ENCODE measurements around the gene KCNJ12.

Gene KCNJ12

GRCh38 chr17:21360048-21360447 lies 16.1 kb upstream of the KCNJ12 start:
- Histone ChIP-seq H3K27ac (ENCODE audit: low read depth, low read length) (no peak overlapping the region), H3K9me3 (ENCODE audit: low read length) (no peaks in the 10 kb centered on the region), H3K9ac (ENCODE audit: low read length) (no peak overlapping the region), H3K4me3 (ENCODE audit: low read depth in 1 of 2, low read length in 2 of 2) (no peak overlapping the region), H3K36me3 (ENCODE audit: insufficient read depth, low read length) (no peaks in the 10 kb centered on the region), H3K4me1 (ENCODE audit: insufficient read depth, low read length) (no peaks in the 10 kb centered on the region), H3K27me3 (ENCODE audit: control insufficient read depth in 1 of 2, insufficient read depth in 2 of 2, low read length in 2 of 2) (no peaks in the 10 kb centered on the region)

DNA sequence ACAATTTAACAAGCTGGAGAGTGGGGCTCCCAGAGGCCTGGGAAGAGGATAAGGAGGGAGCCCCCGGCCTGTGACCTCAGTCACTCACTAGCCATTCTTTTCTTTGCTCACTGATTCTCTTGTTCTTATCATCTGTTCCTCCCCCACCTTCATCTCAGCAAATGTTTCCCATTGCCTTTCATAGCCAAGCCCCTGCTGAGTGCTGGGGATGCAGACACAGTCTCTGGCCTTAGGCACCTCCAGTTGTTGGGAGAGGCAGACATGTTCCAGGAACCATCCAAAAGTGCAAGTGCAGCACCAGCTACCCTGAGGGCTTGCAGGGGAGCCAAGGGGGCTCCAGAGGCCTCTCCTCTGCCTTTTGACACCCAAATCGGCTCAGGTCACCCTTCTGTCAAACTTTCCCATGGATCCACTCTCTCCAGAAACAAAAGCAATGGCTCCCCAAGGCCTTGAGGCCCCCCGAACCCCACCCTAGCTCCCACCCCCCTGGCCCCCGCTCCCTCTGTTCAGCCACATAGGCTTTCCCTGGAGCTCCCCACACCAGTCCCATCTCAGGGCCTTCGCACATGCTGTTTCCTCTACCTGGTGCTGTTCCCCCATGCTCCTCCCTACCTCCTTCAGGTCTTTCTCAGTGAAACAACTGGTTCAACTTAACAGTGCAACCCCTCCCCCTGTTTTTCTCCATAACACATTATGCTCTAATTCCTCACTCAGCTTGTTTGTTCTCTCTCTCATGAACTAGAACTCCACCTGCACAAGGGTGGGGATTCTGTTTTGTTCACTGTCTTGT lies 14.9 kb upstream of the KCNJ12 start:
- no peaks in the 10 kb centered on the region for H3K36me3 ChIP-seq (ENCODE audit: insufficient read depth, low read length)
- no peaks in the 10 kb centered on the region for H3K4me1 ChIP-seq (ENCODE audit: insufficient read depth, low read length)
- H3K4me3 ChIP-seq (ENCODE audit: low read depth in 1 of 2, low read length in 2 of 2): no peak overlapping the region
- H3K9ac ChIP-seq (ENCODE audit: low read length): no peak overlapping the region
- H3K27ac ChIP-seq (ENCODE audit: low read depth, low read length): no peak overlapping the region
- H3K9me3 ChIP-seq (ENCODE audit: low read length): no peaks in the 10 kb centered on the region
- H3K27me3 ChIP-seq (ENCODE audit: control insufficient read depth in 1 of 2, insufficient read depth in 2 of 2, low read length in 2 of 2): no peaks in the 10 kb centered on the region

- H3K4me1 ChIP-seq (ENCODE audit: insufficient read depth, low read length): no peaks in the 10 kb centered on the region
- H3K27ac ChIP-seq (ENCODE audit: low read depth, low read length): no peak overlapping the region
- no peaks in the 10 kb centered on the region for H3K9me3 ChIP-seq (ENCODE audit: low read length)
- no peak overlapping the region for H3K9ac ChIP-seq (ENCODE audit: low read length)
- no peaks in the 10 kb centered on the region for H3K36me3 ChIP-seq (ENCODE audit: insufficient read depth, low read length)
- no peaks in the 10 kb centered on the region for H3K27me3 ChIP-seq (ENCODE audit: control insufficient read depth in 1 of 2, insufficient read depth in 2 of 2, low read length in 2 of 2)
- H3K4me3 ChIP-seq (ENCODE audit: low read depth in 1 of 2, low read length in 2 of 2): no peak overlapping the region
These were observed 13.7 kb upstream of the KCNJ12 start for GRCh38 chr17:21362331-21362931.

- no peaks in the 10 kb centered on the region for H3K4me1 ChIP-seq (ENCODE audit: insufficient read depth, low read length)
- no peaks in the 10 kb centered on the region for H3K36me3 ChIP-seq (ENCODE audit: insufficient read depth, low read length)
- no peaks in the 10 kb centered on the region for H3K27me3 ChIP-seq (ENCODE audit: control insufficient read depth in 1 of 2, insufficient read depth in 2 of 2, low read length in 2 of 2)
- H3K9ac ChIP-seq (ENCODE audit: low read length): no peak overlapping the region
- H3K9me3 ChIP-seq (ENCODE audit: low read length): no peaks in the 10 kb centered on the region
- H3K27ac ChIP-seq (ENCODE audit: low read depth, low read length): no peak overlapping the region
- no peak overlapping the region for H3K4me3 ChIP-seq (ENCODE audit: low read depth in 1 of 2, low read length in 2 of 2)
These were observed 12.1 kb upstream of the KCNJ12 start for GRCh38 chr17:21363776-21364642.

DNA sequence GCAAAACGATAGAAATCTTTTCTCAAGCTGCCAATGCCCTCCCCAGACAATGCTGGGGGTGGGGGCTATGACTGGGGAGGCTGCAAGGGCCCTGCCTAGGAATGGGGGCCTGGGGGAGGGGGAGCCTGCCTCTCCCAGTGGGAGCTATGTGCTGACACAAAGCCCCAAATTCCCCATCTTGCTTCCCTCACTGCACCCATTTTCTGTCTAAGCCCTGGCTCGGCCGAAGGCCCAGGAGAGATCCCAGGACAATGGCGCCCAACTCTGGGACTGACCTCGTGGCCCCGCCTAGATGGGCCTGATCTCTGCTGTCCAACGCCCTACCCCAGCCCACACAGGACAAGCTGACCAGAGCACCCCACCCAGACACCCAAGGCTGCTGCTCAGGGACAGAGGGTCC lies 11.1 kb upstream of the KCNJ12 start:
- no peak overlapping the region for H3K4me3 ChIP-seq (ENCODE audit: low read depth in 1 of 2, low read length in 2 of 2)
- H3K27me3 ChIP-seq (ENCODE audit: control insufficient read depth in 1 of 2, insufficient read depth in 2 of 2, low read length in 2 of 2): no peaks in the 10 kb centered on the region
- H3K9me3 ChIP-seq (ENCODE audit: low read length): no peaks in the 10 kb centered on the region
- no peak overlapping the region for H3K27ac ChIP-seq (ENCODE audit: low read depth, low read length)
- no peaks in the 10 kb centered on the region for H3K4me1 ChIP-seq (ENCODE audit: insufficient read depth, low read length)
- H3K36me3 ChIP-seq (ENCODE audit: insufficient read depth, low read length): no peaks in the 10 kb centered on the region
- H3K9ac ChIP-seq (ENCODE audit: low read length): no peak overlapping the region

GRCh38 chr17:21368545-21369246 lies 7.5 kb upstream of the KCNJ12 start:
- no peaks in the 10 kb centered on the region for H3K9me3 ChIP-seq (ENCODE audit: low read length)
- no peak overlapping the region for H3K27ac ChIP-seq (ENCODE audit: low read depth, low read length)
- no peak overlapping the region for H3K9ac ChIP-seq (ENCODE audit: low read length)
- peaks cover 6% of the 10 kb centered on the region for H3K4me1 ChIP-seq (ENCODE audit: insufficient read depth, low read length)
- no peak overlapping the region for H3K4me3 ChIP-seq (ENCODE audit: low read depth in 1 of 2, low read length in 2 of 2)
- H3K27me3 ChIP-seq (ENCODE audit: control insufficient read depth in 1 of 2, insufficient read depth in 2 of 2, low read length in 2 of 2): no peaks in the 10 kb centered on the region
- H3K36me3 ChIP-seq (ENCODE audit: insufficient read depth, low read length): no peaks in the 10 kb centered on the region

DNA sequence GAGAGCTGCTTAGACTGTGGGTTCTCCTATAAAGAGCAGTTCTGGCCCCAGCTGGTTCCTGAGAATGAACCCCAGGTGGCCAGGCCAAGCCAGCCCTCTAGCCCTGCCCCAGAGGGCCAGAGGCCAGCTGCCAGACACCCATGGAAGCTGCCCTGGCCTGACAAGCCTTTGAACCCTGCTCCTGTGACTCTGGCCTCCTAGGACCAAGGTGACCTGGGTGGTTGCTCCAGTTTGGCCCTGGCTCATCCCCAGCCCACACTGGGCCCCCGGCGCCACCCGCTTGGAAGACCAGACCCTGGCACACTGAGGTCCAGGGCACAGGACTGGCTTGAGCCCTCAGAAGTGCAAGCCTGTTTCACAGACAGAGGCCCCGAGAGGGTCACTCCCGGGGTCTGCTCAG lies 6.8 kb upstream of the KCNJ12 start:
- Histone ChIP-seq H3K9me3 (ENCODE audit: low read length) (no peaks in the 10 kb centered on the region), H3K4me3 (ENCODE audit: low read depth in 1 of 2, low read length in 2 of 2) (no peak overlapping the region), H3K36me3 (ENCODE audit: insufficient read depth, low read length) (no peaks in the 10 kb centered on the region), H3K27ac (ENCODE audit: low read depth, low read length) (no peak overlapping the region), H3K4me1 (ENCODE audit: insufficient read depth, low read length) (peaks cover 6% of the 10 kb centered on the region), H3K27me3 (ENCODE audit: control insufficient read depth in 1 of 2, insufficient read depth in 2 of 2, low read length in 2 of 2) (no peaks in the 10 kb centered on the region), H3K9ac (ENCODE audit: low read length) (no peak overlapping the region)

DNA sequence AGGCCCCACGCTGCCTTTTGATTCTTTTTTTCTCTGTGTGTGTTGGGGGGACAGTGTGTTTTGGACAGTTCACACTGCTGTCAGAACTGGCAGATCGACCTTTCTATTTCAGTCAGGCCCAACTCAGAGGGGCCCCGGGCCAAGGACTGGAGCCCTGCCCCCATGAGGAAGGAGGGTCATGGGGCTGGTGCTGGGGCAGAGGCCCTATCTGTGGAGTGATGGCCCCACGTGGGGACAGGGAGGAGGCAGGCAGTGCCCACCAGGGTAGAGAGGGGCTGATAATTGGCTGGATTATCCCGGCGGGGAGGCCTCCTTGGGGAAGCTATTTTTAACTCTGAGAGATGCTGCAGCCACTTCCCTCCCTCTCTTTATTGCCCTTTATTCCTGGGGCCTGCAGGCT lies 5.7 kb upstream of the KCNJ12 start:
- Histone ChIP-seq H3K4me3 (ENCODE audit: low read depth in 1 of 2, low read length in 2 of 2) (no peak overlapping the region), H3K9me3 (ENCODE audit: low read length) (no peaks in the 10 kb centered on the region), H3K36me3 (ENCODE audit: insufficient read depth, low read length) (no peaks in the 10 kb centered on the region), H3K27ac (ENCODE audit: low read depth, low read length) (no peak overlapping the region), H3K9ac (ENCODE audit: low read length) (no peak overlapping the region), H3K4me1 (ENCODE audit: insufficient read depth, low read length) (peaks cover 6% of the 10 kb centered on the region), H3K27me3 (ENCODE audit: control insufficient read depth in 1 of 2, insufficient read depth in 2 of 2, low read length in 2 of 2) (peaks cover 0 to 5% of the 10 kb centered on the region in 2 donors)

DNA sequence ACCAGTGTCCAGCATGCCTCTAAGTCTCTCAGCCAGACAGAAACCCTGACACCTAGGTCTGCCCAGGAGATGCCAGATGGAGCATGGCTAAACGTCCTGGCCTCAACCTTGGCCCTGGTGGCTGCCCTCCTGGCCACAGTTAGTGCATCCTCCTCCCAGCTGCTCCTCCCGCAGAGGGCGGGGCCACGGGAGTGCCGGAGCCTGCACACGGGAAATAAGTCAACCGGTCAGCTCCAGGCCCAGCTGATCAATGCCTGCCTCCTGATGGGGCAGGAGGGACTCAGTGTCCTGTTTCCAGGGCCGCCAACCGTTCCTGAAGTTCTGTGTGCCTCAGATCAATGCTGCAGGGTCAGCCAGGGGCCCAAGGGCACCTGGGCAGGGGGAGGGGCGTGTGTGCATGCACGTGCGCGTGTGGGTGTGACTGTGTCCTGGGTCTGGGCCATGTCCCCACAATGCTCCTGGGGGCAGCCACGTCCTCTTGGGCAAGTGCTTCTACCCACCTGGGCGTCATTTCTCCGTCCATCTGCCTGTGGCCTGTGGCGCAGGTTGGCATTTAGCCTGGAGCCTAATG lies 4.6 kb upstream of the KCNJ12 start:
- no peak overlapping the region for H3K27ac ChIP-seq (ENCODE audit: low read depth, low read length)
- no peak overlapping the region for H3K9ac ChIP-seq (ENCODE audit: low read length)
- no peaks in the 10 kb centered on the region for H3K36me3 ChIP-seq (ENCODE audit: insufficient read depth, low read length)

GRCh38 chr17:21372256-21372954 lies 3.8 kb upstream of the KCNJ12 start:
- Histone ChIP-seq H3K9ac (ENCODE audit: low read length) (no peak overlapping the region), H3K27me3 (ENCODE audit: control insufficient read depth in 1 of 2, insufficient read depth in 2 of 2, low read length in 2 of 2) (peaks cover 0 to 16% of the 10 kb centered on the region in 2 donors), H3K4me1 (ENCODE audit: insufficient read depth, low read length) (peaks cover 9% of the 10 kb centered on the region), H3K27ac (ENCODE audit: low read depth, low read length) (no peak overlapping the region), H3K4me3 (ENCODE audit: low read depth in 1 of 2, low read length in 2 of 2) (no peak overlapping the region), H3K36me3 (ENCODE audit: insufficient read depth, low read length) (no peaks in the 10 kb centered on the region), H3K9me3 (ENCODE audit: low read length) (no peaks in the 10 kb centered on the region)

More for the DNA sequence above, 4.6 kb upstream of the KCNJ12 start:
- Histone ChIP-seq H3K27me3 (ENCODE audit: control insufficient read depth in 1 of 2, insufficient read depth in 2 of 2, low read length in 2 of 2) (peaks cover 0 to 11% of the 10 kb centered on the region in 2 donors), H3K4me3 (ENCODE audit: low read depth in 1 of 2, low read length in 2 of 2) (no peak overlapping the region), H3K4me1 (ENCODE audit: insufficient read depth, low read length) (peaks cover 6% of the 10 kb centered on the region), H3K9me3 (ENCODE audit: low read length) (no peaks in the 10 kb centered on the region)
